Neural progenitor cell (in vitro differentiated cells): ENCODE data around the gene SLC22A5.

Source experiments
- EZH2 ChIP-seq: fragments of 200-600 bp; sonication (generic); IDR thresholded peaks from 2 replicates; pipeline ENCODE4 v1.6.1; 2017; ENCODE audit warnings: antibody characterized with exemption, mild to moderate bottlenecking, moderate library complexity
- EZH2phosphoT487 ChIP-seq: fragments of 200-600 bp; sonication (generic); IDR thresholded peaks from 2 replicates; pipeline ENCODE4 v1.6.1; 2017; ENCODE audit warnings: antibody characterized with exemption
- TF ChIP-seq, protein P1 (sequence below): fragments of 200-600 bp; sonication (generic); IDR thresholded peaks from 2 replicates; pipeline ENCODE4 v1.5.1; 2017; ENCODE audit warnings: antibody characterized with exemption, mild to moderate bottlenecking

DNA sequence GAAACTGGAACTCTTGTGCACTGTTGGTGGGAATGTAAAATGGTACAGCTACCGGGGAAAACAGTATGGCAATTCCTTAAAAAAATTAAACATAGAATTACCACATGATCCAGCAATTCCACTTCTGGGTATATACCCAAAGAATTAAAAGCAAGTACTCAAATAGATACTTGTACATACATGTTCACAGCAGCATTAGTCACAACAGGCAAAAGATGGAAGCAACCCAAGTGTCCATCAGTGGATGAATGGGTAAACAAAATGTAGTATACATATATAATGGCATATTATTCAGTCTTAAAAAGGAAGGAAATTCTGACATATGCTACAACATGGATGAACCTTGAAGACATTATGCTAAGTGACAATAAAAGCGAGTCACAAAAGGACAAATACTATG lies 7.4 kb upstream of the SLC22A5 start:
- TF ChIP-seq EZH2 (no peak), EZH2phosphoT487 (no peak)
- TF ChIP-seq, protein P1, sequence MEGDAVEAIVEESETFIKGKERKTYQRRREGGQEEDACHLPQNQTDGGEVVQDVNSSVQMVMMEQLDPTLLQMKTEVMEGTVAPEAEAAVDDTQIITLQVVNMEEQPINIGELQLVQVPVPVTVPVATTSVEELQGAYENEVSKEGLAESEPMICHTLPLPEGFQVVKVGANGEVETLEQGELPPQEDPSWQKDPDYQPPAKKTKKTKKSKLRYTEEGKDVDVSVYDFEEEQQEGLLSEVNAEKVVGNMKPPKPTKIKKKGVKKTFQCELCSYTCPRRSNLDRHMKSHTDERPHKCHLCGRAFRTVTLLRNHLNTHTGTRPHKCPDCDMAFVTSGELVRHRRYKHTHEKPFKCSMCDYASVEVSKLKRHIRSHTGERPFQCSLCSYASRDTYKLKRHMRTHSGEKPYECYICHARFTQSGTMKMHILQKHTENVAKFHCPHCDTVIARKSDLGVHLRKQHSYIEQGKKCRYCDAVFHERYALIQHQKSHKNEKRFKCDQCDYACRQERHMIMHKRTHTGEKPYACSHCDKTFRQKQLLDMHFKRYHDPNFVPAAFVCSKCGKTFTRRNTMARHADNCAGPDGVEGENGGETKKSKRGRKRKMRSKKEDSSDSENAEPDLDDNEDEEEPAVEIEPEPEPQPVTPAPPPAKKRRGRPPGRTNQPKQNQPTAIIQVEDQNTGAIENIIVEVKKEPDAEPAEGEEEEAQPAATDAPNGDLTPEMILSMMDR, result no peak
